GM12865 (cell line): ENCODE data around the gene CAPN2.

Experiments
- DNase-seq: peaks from one replicate; pipeline ENCODE4 v3.0.0; 2010; ENCODE audit warnings: low read depth
- H3K4me3 ChIP-seq: 2 replicates; pipeline ENCODE4 v1.5.1; 2011; ENCODE audit warnings: mild to moderate bottlenecking, low read depth, low read length, control low read depth
- TF ChIP-seq, protein P1 (sequence below): IDR thresholded peaks from 2 replicates; pipeline ENCODE4 v1.5.1; 2011; ENCODE audit warnings: low read length, control low read depth, low read depth, inconsistent platforms; ENCODE audit not compliant: insufficient read depth; ENCODE audit errors: missing control alignments

CAPN2 gene

DNA sequence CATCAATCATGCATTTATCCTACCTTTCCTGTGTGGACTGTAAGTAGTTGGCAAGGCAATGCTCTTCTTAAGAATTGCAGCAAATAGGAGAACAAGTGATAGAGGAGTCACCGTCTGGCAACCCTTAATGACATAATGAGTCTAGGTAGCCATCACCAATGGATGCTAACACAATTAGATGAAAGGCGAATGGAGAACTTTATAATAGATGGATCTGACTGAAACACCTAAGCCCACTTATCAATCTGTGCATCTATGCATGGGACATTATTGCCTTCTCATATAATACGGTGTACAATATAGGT, 27.9 kb upstream of the CAPN2 start:
- H3K4me3 ChIP-seq, result no peak overlapping the region
- no peak for DNase-seq
- TF ChIP-seq, protein P1, sequence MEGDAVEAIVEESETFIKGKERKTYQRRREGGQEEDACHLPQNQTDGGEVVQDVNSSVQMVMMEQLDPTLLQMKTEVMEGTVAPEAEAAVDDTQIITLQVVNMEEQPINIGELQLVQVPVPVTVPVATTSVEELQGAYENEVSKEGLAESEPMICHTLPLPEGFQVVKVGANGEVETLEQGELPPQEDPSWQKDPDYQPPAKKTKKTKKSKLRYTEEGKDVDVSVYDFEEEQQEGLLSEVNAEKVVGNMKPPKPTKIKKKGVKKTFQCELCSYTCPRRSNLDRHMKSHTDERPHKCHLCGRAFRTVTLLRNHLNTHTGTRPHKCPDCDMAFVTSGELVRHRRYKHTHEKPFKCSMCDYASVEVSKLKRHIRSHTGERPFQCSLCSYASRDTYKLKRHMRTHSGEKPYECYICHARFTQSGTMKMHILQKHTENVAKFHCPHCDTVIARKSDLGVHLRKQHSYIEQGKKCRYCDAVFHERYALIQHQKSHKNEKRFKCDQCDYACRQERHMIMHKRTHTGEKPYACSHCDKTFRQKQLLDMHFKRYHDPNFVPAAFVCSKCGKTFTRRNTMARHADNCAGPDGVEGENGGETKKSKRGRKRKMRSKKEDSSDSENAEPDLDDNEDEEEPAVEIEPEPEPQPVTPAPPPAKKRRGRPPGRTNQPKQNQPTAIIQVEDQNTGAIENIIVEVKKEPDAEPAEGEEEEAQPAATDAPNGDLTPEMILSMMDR, result no peak

DNA sequence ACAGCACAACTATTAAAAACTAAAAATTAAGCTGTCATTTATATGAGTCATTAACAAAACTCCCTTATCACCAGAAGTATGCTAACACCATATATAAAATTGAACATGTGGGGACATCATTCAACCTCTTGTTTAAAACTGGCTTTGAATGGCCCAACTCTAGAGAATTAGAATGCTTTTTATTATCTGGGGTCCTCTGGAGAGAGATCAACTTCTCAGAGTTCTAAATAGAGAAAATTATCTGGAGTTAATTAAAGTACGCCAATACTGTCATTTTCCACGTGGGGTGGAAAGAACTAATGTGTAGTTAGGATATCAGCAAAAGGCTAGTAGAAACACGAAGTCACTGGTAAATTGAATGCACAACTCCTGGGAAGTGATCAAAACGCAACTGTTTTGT, 21.2 kb upstream of the CAPN2 start:
- DNase-seq, result no peak
- no peak overlapping the region for H3K4me3 ChIP-seq
- TF ChIP-seq, protein P1, result no peak

DNA sequence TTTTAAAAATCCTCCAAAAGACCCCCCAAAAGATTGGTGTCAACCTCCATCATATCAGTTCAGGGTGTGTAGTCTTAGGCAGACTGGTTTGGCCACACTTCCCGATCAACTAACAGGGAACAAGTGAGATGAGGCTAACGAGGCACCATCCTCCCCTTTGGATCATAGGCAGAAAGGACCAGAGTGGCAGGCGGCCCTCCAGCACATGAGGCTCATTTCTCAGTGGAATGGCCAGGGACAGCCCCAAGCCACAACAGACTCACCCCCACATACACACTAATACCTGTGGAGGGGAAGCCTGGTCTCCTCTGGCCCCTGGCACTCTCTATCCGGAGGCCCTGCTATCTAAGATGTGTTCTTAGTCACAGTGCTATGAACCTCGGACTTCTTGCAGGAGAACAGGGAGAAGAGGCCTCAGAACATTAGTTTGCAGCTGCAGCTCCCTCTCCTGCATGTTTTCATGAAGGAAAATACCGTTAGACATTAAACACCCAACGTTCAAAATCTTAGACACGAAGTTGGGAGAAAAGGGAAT, 17.3 kb upstream of the CAPN2 start:
- no peak for DNase-seq
- TF ChIP-seq, protein P1, result no peak
- no peak overlapping the region for H3K4me3 ChIP-seq

DNA sequence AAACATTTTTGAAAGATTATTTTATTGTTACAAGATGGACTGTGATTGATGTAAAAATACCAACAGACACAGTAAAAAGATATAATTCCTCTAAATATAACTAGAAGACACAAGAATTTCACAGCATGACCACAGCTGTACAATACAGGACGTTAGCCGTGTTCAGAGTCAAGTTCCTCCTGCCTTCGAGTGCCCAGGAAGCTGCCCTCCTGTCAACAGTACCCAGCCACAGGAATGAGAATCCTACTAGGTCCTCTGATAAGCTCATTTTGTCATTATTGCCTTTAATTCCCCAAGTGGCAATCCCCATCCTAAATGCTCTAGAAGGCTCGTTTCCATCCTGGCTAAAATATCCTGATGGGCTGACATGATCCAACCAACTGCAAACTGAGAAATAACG, 16.4 kb upstream of the CAPN2 start:
- no peak for DNase-seq
- TF ChIP-seq, protein P1, result no peak
- no peak overlapping the region for H3K4me3 ChIP-seq

DNA sequence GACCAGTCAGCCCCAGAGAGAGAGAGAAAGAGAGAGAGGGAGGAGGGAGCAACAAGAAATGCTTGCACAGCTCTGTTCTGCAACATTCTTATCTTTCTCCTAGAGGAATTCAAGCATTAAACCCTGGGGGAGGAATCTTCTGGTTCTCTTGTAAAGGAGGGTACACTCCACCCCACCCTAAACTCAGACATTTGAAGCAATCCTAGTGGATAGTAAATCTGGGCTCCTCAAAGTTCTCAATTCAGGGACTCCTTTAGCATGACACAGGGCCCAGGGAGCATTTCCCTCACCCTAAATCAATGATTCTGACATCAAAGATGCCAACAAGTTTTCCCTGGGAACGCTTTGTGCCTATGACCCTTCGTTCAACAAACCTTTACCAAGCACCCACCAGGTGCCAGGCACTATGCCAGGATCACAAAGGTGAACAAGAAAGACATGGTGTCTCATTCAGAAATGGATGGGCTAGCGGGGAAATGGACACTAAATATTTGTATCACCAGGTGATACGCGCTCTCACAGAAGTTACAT, 11.9 kb upstream of the CAPN2 start:
- H3K4me3 ChIP-seq, result no peak overlapping the region
- TF ChIP-seq, protein P1, result no peak
- DNase-seq, result no peak

DNA sequence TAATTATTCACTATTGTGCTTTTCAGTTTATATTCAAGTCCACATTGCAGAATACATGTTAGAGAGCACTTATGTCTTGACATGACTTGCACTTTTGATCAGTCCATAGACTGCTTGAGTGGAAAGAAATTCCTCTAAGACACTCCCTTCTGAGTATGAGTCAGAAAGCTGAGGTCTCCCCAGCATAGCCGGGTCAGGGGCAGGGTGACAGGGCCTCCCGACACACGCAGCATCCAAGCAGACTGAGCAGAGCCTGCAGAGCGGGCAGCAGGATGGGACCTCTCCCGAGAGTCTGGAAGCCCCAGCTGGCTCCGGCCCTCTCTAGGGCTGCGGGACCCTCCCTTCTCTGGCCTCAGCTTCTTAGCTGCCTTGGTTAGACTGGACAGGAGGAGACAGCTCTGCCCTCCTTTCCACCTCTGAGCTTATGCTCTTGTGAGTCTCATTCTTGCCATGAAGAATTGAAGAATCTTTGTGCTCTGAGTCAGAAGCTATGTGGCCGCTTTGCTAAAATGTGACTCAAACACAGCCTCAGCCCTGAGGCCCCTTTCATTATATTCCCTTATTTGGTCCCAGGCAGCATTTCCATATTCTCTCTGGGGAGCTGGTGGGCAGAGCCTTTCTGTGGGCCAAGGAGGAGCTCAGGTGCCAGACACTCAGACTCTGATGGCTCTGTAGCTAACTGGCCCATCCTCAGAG, 11.2 kb upstream of the CAPN2 start:
- no peak overlapping the region for H3K4me3 ChIP-seq
- no peak for DNase-seq
- TF ChIP-seq, protein P1, result no peak
